HG03139 (cell line): Measurements from ENCODE around the gene TCF12.
"Not testable (repeated sequence)": the region's sequence is repeated elsewhere in the genome, so short reads cannot be mapped to it uniquely, and the experiment has no call there.

Experiments
- ATAC-seq: cut with Tn5 transposase; IDR thresholded peaks from one replicate; pipeline ENCODE4 v1.9.1; 2021; ENCODE audit not compliant: unreplicated experiment

TCF12 gene

GRCh38 chr15:56944485-56944884, 26.0 kb downstream of the TCF12 start:
- ATAC-seq = no peak

DNA sequence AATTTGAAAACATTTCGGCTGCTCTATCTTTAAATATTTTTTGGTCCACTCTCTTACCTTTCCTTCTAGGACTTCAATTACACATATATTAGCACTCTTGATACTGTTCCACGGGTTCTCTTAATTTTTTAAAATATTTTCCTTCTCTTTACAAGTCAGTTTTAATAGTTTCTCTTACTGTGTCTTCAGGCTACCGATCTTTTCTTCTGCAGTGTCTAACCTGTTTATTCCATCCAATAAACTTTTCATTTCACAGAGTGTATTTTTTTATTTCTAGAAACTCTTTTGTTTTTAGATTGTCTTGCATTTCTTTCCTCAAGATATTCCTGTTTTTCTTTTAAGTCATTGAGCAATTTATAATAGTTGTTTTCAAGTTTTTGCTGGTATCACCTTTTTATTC, 27.7 kb downstream of the TCF12 start:
- ATAC-seq = no peak

DNA sequence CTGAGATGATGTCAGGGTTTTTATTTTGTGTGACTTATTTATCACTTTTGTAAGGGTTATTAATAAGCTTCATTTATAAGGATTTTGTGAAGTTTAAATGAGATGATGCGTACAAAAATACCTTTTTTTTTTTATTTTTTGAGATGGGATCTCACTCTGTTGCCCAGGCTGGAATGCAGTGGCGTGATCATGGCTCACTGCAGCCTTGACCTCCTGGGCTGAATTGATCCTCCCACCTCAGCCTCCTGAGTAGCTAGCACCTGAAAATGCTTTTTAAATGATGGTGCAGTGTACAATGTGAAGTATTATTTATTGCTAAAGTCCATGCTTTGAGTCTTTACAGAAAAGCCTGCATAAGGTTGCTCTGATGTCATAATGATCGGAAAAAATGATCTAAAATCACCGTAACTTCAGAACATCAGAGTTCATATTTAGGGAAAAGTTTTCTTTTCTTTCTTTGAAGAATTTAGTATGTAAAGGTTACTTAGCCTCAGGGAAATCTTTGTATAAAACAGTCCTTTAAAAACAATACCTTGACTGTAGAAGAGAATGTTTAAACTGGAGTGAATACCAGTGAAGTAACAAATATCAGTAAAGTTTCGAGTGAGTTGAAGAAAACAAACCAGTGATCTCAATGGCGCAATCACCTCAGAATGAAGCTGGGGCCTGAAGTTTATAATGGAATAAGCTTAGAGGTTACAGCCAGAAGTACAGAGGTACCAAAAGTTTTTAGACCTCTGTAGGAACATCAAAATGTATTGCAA, 29.7 kb downstream of the TCF12 start:
- ATAC-seq = no peak

DNA sequence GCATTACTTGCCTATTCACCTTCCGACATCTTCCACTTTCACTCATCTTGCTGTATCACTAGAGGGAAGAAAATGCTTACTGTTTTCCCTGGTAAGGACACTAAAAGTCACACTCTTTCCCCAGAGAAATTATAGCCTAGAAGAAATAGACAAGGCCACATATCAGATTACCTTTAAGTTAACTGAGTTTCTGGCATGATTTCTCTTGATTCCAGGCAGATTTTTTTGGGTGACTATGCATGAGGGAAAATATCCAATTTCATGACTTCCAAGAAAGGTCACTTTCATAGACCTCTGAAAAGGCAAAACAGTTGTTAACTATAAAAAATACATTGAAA, 30.3 kb downstream of the TCF12 start:
- no peak for ATAC-seq

GRCh38 chr15:56950979-56951378, 32.5 kb downstream of the TCF12 start:
- no peak for ATAC-seq

DNA sequence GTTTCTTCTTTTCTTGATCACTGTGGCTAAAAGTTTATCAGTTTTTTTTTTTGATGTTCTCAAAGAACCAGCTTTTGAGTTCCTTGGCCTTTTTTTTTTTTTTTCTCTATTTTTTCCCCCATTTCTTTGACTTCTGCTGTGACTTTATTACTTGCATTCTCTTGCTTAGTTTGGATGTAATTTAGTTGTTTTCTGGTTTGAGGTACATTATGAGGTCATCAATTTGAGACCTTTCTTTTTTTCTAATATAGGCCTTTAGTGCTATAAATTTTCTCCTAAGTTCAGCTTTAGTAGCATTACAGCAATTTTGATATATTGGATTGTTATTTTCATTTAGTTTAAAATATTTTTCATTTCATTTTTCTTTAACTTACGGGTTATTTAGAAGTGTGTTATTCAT, 35.3 kb downstream of the TCF12 start:
- no peak for ATAC-seq

DNA sequence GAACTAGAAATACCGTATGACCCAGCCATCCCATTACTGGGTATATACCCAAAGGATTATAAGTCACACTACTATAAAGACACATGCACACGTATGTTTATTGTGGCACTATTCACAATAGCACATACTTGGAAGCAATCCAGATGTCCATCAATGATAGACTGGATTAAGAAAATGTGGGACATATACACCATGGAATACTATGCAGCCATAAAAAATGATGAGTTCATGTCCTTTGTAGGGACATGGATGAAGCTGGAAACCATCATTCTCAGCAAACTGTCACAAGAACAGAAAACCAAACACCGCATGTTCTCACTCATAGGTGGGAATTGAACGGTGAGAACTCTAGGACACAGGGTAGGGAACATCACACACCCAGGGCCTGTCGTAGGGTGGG, 36.6 kb downstream of the TCF12 start:
- not testable (repeated sequence) for ATAC-seq

DNA sequence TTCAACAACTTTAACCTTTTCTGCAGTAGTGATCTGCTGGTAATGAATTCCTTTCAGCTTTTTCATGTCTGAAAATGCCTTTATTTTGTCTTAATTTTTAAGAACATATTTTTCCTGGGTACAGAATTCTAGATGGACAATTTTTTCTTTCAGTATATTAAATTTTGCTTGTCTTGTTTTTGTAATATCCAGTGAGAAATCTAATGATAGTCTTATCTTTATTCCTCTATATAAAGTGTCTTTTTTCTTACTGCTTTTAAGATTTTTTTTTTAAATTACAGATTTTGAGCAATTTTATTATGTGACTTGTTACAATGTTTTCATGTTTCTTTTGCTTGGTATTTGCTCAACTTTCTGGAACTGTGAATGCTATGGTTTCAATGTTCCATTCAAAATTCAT, 38.1 kb downstream of the TCF12 start:
- ATAC-seq = no peak

- no peak for ATAC-seq
These were observed 39.5 kb downstream of the TCF12 start for GRCh38 chr15:56957812-56958406.

GRCh38 chr15:56959318-56959648, 40.8 kb downstream of the TCF12 start:
- ATAC-seq = no peak

- no peak for ATAC-seq
These were observed 41.7 kb downstream of the TCF12 start for GRCh38 chr15:56960116-56960515.

DNA sequence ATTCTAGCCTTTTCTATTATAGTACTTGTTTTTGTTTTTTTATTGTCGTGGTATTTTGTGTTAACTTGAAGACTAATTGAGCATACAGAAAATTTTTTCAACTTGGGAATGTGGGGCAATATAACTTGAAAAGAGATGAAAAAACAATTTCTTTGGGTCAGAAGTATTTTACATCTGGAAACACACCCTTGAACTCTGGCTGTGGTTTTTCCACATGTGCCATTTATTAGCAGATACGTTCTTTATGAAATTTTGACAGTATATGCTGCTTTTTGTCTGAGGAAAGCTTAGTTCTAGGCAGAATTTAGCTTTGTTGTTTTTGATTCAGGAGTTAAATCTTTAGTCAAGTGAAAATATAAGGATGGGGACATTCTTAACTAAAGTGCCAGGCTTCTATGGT, 44.7 kb downstream of the TCF12 start:
- ATAC-seq = no peak

- ATAC-seq = no peak
These were observed 45.3 kb downstream of the TCF12 start for GRCh38 chr15:56963710-56964109.

GRCh38 chr15:56964182-56964581, 45.7 kb downstream of the TCF12 start:
- no peak for ATAC-seq

GRCh38 chr15:56965231-56966013, 47.0 kb downstream of the TCF12 start:
- no peak for ATAC-seq

GRCh38 chr15:56967336-56967735, 48.9 kb downstream of the TCF12 start:
- ATAC-seq = no peak

GRCh38 chr15:56968256-56968655, 49.8 kb downstream of the TCF12 start:
- ATAC-seq = no peak

GRCh38 chr15:56968821-56969220, 50.4 kb downstream of the TCF12 start:
- ATAC-seq = no peak

DNA sequence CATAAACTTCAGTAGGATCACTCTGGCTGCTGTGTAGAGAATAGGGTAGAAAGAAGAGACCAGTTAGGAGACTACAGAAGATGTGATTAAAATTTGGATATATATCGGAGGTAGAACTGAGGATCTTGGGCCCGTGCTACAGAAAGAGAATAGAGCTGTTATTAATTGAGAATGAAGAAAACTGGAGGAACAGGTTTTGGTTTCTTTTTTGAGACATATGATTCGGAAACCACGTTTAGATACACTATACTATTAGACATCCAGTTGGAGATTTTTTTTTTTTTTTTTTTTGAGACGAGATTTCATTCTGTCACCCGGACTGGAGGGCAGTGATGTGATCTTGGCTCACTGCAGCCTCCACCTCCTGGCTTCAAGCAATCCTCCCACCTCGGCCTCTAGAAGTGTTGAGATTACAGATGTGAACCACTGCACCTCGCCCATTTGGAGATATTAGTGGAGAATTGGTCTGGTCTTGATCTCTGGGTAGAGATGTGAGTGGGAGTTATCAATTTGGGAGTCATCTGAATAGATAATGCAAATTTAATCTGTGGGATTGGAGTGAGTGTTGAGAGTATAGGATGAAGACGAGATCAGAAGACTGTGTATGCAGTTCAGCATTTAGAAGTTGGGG, 50.9 kb downstream of the TCF12 start:
- no peak for ATAC-seq

DNA sequence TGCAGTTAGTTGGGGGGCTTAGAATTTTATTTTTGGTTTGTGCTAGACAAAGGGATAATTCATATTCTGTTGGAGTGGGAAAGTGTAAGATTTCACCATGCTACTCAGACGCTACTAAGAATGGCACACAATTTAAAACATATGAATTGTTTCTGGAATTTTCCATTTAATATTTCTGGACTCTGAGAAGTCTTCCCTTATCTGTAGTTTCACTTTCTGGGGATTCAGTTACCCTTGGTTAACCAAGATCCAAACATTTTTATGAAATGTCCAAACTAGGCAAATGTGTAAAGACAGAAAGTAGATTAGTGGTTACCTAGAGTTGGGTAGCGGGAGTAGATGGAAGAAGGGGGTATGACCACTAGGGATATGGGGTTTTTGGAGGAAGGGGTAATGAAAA, 53.1 kb downstream of the TCF12 start:
- no peak for ATAC-seq

DNA sequence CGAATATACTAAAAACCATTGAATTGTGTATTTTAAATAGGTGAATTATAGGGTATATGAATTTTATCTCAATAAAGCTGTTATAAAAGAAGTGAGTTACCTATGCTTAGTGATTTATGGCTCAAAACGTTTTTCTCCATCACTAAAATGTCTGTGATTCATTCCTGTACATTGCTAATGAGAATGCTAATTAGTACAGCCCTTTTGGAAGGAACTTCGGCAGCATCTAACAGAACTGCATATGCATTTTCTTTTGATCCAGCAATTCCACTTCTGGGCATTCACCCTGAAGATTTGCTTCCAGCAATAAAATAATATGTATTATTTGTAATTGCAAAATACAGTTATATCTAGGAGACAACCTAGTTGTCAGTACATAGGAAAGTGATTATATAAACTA, 53.6 kb downstream of the TCF12 start:
- no peak for ATAC-seq

GRCh38 chr15:56972426-56972825, 54.0 kb downstream of the TCF12 start:
- no peak for ATAC-seq
